Hepatocyte (in vitro differentiated cells): ENCODE results near the gene ELOVL1. TPM values are rescaled to one million over a fixed set of nuclear protein-coding genes. Genes with fewer than 3 reads are reported as not detected.

Source experiments
- DNase-seq: peaks from one replicate; pipeline ENCODE4 v3.0.0-alpha.2; 2016; ENCODE audit warnings: low spot score
- H2AFZ ChIP-seq: fragments of 200-600 bp; sonication (generic); 2 replicates; pipeline ENCODE4 v1.6.0; 2016; ENCODE audit warnings: antibody characterized with exemption, mild to moderate bottlenecking
- H3K27ac ChIP-seq: fragments of 200-600 bp; sonication (generic); 2 replicates; pipeline ENCODE4 v1.5.1; 2016; ENCODE audit warnings: mild to moderate bottlenecking
- H3K27me3 ChIP-seq: fragments of 200-600 bp; sonication (generic); 2 replicates; pipeline ENCODE4 v1.6.1; 2016
- H3K36me3 ChIP-seq: fragments of 200-600 bp; sonication (generic); replicated peaks from 2 replicates; pipeline ENCODE4 v1.5.1; 2016; ENCODE audit warnings: low read depth; ENCODE audit not compliant: insufficient read depth
- H3K4me1 ChIP-seq: fragments of 200-600 bp; sonication (generic); 2 replicates; pipeline ENCODE4 v1.5.1; 2016; ENCODE audit warnings: mild to moderate bottlenecking, moderate library complexity; ENCODE audit not compliant: insufficient read depth
- H3K4me2 ChIP-seq: fragments of 200-600 bp; sonication (generic); 2 replicates; pipeline ENCODE4 v1.6.0; 2016
- H3K4me3 ChIP-seq: fragments of 200-600 bp; sonication (generic); 2 replicates; pipeline ENCODE4 v1.5.1; 2016; ENCODE audit warnings: mild to moderate bottlenecking
- H3K79me2 ChIP-seq: fragments of 200-600 bp; sonication (generic); 2 replicates; pipeline ENCODE4 v1.6.0; 2017; ENCODE audit warnings: mild to moderate bottlenecking
- H3K9me2 ChIP-seq: fragments of 200-600 bp; sonication (generic); replicated peaks from 2 replicates; pipeline ENCODE4 v1.6.0; 2017; ENCODE audit warnings: mild to moderate bottlenecking; ENCODE audit not compliant: insufficient read depth
- H3K9me3 ChIP-seq: fragments of 200-600 bp; sonication (generic); 2 replicates; pipeline ENCODE4 v1.5.1; 2016; ENCODE audit warnings: low read depth, mild to moderate bottlenecking
- H4K20me1 ChIP-seq: fragments of 200-600 bp; sonication (generic); 2 replicates; pipeline ENCODE4 v1.6.0; 2016; ENCODE audit warnings: mild to moderate bottlenecking; ENCODE audit not compliant: insufficient read depth, poor library complexity, severe bottlenecking
- EZH2 ChIP-seq: fragments of 200-600 bp; sonication (generic); IDR thresholded peaks from 2 replicates; pipeline ENCODE4 v1.6.1; 2016; ENCODE audit warnings: antibody characterized with exemption, mild to moderate bottlenecking, borderline replicate concordance
- EZH2phosphoT487 ChIP-seq: fragments of 200-600 bp; sonication (generic); IDR thresholded peaks from one replicate; pipeline ENCODE4 v1.6.1; 2018; ENCODE audit warnings: antibody characterized with exemption, mild to moderate bottlenecking, low read depth, moderate library complexity; ENCODE audit not compliant: unreplicated experiment, severe bottlenecking
- WGBS: methylation state at CpG from one replicate; pipeline ENCODE4 v1.1.6; 2016; ENCODE audit warnings: low lambda C conversion rate; ENCODE audit errors: missing lambda C conversion rate; 5-methylcytosine and 5-hydroxymethylcytosine counted together
- polyA plus RNA-seq: library from polyadenylated mRNA; unstranded; fragments of >200 nt; fragmentation: Nextera tagmentation; extraction: Ambion mirVana; gene quantifications from 2 replicates; pipeline ENCODE4 v1.2.1, GENCODE V29; 2016
- total RNA-seq: library from RNA; depleted of rRNA; stranded (reverse); fragments of >200 nt; gene quantifications from 2 replicates; pipeline ENCODE4 v1.2.3, GENCODE V29; 2014
- TF ChIP-seq, protein P1 (sequence below): fragments of 200-600 bp; sonication (generic); IDR thresholded peaks from 2 replicates; pipeline ENCODE4 v1.5.1; 2016; ENCODE audit warnings: antibody characterized with exemption, mild to moderate bottlenecking; ENCODE audit not compliant: poor library complexity

The ELOVL1 gene
- total and polyA plus RNA-seq, 2 experiments from 2014 or later: 90.8 to 185 TPM

DNA sequence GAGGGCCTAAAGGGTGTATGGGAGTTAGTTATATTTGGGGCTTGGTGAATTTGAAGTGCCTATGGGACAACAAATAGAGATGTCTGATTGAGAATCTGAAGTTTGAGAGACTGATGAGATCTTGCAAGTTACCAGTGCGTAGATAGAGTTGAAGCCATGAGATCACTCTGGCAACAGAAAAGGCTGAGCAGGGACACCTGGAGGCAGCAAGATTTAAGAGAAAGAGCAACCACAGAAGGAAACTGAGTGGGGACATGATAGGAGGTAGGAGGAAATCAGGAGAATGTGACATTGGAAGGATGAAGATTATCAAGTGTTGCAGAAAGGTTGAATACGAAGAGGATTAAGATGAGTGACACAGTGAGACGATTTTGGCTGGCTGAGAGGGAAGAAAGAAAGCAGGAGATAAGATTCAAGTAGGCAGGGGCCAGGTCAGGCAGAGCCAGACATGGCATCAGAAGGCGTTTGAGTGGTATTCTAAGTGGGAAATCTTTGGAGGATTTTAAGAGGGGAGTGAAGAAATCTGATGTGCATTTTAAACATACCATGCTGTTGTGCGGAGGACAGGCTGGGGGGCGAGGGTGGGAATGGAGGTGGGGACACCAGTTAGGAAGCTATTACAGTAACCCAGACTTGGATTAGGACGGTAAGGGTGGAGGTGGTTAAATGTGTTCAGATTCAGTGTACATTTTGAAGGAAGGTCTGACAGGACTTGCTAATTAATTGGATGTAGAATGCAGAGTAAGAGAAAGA is 33.2 kb downstream of the ELOVL1 start:
- no peak overlapping the region for H3K27ac ChIP-seq
- H4K20me1 ChIP-seq: no peaks in the 10 kb centered on the region
- no peak overlapping the region for H3K4me3 ChIP-seq
- no peaks in the 10 kb centered on the region for H3K79me2 ChIP-seq
- no peaks in the 10 kb centered on the region for H3K4me1 ChIP-seq
- DNase-seq: no peak
- H3K9me2 ChIP-seq: no peaks in the 10 kb centered on the region
- H2AFZ ChIP-seq: no peak overlapping the region
- H3K36me3 ChIP-seq: no peaks in the 10 kb centered on the region
- no peaks in the 10 kb centered on the region for H3K9me3 ChIP-seq
- WGBS: 71% methylated on average over 7 of the region's 7 CpGs
- no peak for TF ChIP-seq EZH2phosphoT487
- TF ChIP-seq EZH2: no peak
- TF ChIP-seq, protein P1, sequence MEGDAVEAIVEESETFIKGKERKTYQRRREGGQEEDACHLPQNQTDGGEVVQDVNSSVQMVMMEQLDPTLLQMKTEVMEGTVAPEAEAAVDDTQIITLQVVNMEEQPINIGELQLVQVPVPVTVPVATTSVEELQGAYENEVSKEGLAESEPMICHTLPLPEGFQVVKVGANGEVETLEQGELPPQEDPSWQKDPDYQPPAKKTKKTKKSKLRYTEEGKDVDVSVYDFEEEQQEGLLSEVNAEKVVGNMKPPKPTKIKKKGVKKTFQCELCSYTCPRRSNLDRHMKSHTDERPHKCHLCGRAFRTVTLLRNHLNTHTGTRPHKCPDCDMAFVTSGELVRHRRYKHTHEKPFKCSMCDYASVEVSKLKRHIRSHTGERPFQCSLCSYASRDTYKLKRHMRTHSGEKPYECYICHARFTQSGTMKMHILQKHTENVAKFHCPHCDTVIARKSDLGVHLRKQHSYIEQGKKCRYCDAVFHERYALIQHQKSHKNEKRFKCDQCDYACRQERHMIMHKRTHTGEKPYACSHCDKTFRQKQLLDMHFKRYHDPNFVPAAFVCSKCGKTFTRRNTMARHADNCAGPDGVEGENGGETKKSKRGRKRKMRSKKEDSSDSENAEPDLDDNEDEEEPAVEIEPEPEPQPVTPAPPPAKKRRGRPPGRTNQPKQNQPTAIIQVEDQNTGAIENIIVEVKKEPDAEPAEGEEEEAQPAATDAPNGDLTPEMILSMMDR: no peak
- no peaks in the 10 kb centered on the region for H3K27me3 ChIP-seq
- H3K4me2 ChIP-seq: no peak overlapping the region

DNA sequence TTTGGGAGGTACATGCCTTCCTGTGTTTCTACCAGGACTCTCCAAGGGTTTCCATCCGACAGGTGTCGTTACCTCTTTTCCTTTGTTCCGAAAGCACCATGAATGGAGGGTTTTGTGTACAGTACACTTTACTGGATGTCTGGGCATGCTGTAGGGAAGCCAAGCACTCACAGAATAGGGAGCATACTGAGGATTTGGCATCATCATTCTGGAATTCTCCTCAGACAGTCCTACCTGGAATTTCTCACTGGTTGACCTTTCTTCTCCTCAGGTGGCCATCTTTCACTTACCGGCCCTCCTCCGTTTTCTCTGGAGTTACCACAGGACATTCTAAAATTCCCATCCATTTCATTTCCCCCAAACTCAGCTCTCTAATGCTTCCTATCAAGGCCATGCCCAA is 36.1 kb downstream of the ELOVL1 start:
- Histone ChIP-seq H3K27me3 (no peaks in the 10 kb centered on the region), H3K4me3 (no peak overlapping the region), H3K4me2 (no peak overlapping the region), H4K20me1 (no peaks in the 10 kb centered on the region), H3K4me1 (no peaks in the 10 kb centered on the region), H3K36me3 (no peaks in the 10 kb centered on the region), H3K9me2 (no peaks in the 10 kb centered on the region), H3K27ac (no peak overlapping the region), H3K79me2 (no peaks in the 10 kb centered on the region), H3K9me3 (no peaks in the 10 kb centered on the region), H2AFZ (no peak overlapping the region)
- 95% methylated on average over 5 of the region's 5 CpGs for WGBS
- no peak for DNase-seq
- TF ChIP-seq, protein P1: no peak
- TF ChIP-seq EZH2 (no peak), EZH2phosphoT487 (no peak)

DNA sequence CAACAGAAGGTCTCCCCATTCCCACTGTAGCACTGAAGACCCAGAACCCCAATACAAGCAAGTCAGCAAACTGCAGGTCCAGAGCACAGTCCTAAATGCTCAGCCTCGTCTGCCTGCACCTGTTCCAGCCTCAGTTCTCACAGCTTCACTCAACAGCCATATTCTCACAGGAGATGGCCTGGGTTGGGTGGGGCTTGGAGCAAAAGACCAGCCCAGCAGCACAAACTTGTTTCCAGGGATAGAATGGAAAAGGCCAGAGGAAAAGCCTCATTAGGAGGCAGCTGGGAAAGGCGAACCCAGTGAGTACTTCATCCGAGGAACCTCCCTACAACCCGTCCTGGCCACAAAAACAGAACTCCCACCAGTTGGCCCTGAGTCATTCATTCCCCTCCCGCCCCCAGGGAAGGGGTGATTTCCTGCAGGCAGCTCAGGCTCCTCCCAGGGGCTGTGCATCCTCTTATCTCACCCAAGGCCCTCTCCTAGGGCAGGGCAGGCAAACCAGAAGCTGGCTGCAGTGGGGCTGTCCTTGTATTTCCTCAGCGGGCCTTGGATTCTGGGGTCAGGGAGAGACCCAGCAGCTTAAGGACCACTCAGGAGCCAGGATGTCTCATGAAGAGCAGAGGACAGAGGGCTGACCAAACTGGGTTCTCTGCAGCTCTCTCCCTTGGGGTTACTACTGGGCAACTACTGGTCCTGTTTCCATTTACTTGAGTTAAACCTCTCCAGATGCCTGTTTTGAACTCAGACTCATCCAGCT is 37.6 kb downstream of the ELOVL1 start:
- Histone ChIP-seq H4K20me1 (no peaks in the 10 kb centered on the region), H3K4me2 (no peak overlapping the region), H3K4me3 (no peak overlapping the region), H3K36me3 (no peaks in the 10 kb centered on the region), H3K9me2 (no peaks in the 10 kb centered on the region), H3K27me3 (no peaks in the 10 kb centered on the region), H3K27ac (peak overlapping the region; percentile 34), H2AFZ (no peak overlapping the region), H3K4me1 (no peaks in the 10 kb centered on the region), H3K79me2 (no peaks in the 10 kb centered on the region), H3K9me3 (no peaks in the 10 kb centered on the region)
- 59% methylated on average over 6 of the region's 6 CpGs for WGBS
- TF ChIP-seq, protein P1: no peak
- TF ChIP-seq EZH2 (no peak), EZH2phosphoT487 (no peak)
- DNase-seq: peak; percentile 57
